ENCODE data around the gene ZIC2. TPM values are rescaled to one million over a fixed set of nuclear protein-coding genes. Genes with fewer than 3 reads are reported as not detected.

The ZIC2 gene
- total and polyA plus RNA-seq, 2 experiments from 2014 or later: not detected

GRCh38 chr13:99969453-99969918, 12.1 kb upstream of the ZIC2 start:
- H3K4me1 ChIP-seq (ENCODE audit: insufficient read depth): peaks cover 4% of the 10 kb centered on the region; the same call in 1 of the 2 replicates
- H3K9me3 ChIP-seq (ENCODE audit: low read depth): no peaks in the 10 kb centered on the region
- DNase-seq: no peak
- H2AFZ ChIP-seq: no peak overlapping the region
- H3K4me3 ChIP-seq: no peak overlapping the region
- no peak overlapping the region for H3K27ac ChIP-seq
- H3K79me2 ChIP-seq (ENCODE audit: insufficient read depth): no peaks in the 10 kb centered on the region
- H3K9me2 ChIP-seq (ENCODE audit: insufficient read depth): no peaks in the 10 kb centered on the region
- H4K20me1 ChIP-seq (ENCODE audit: insufficient read depth): no peaks in the 10 kb centered on the region
- in situ Hi-C loops (cut with MboI): no loop called here
- no peaks in the 10 kb centered on the region for H3F3A ChIP-seq (ENCODE audit: insufficient read depth)
- H3K36me3 ChIP-seq (ENCODE audit: low read depth): no peaks in the 10 kb centered on the region
- TF ChIP-seq EZH2phosphoT487 (IDR thresholded peaks at IDR 0.05; ENCODE audit: insufficient read depth, low read depth) (no peak), EZH2 (IDR thresholded peaks at IDR 0.05; ENCODE audit: insufficient read depth, poor library complexity, severe bottlenecking) (no peak)
- 11 to 12% methylated on average over 31 to 48 of the region's 52 CpGs for WGBS, 2 experiments (ENCODE audit: low coverage in 1 of 2, low lambda C conversion rate in 2 of 2, missing lambda C conversion rate in 2 of 2)
- no peak overlapping the region for H3K4me2 ChIP-seq (ENCODE audit: unreplicated experiment)
- peaks cover 81% of the 10 kb centered on the region for H3K27me3 ChIP-seq (replicated peaks; ENCODE audit: insufficient read depth)
- no peak overlapping the region for H3K9ac ChIP-seq

GRCh38 chr13:99969919-99970650, 11.5 kb upstream of the ZIC2 start:
- no peak overlapping the region for H3K27ac ChIP-seq
- no peaks in the 10 kb centered on the region for H3K79me2 ChIP-seq (ENCODE audit: insufficient read depth)
- TF ChIP-seq EZH2 (IDR thresholded peaks at IDR 0.05; ENCODE audit: insufficient read depth, poor library complexity, severe bottlenecking) (peak; percentile 98), EZH2phosphoT487 (IDR thresholded peaks at IDR 0.05; ENCODE audit: insufficient read depth, low read depth) (0 out of 2 replicates have a peak, but pooled peaks have one; percentile 32)
- peaks cover 84% of the 10 kb centered on the region for H3K27me3 ChIP-seq (replicated peaks; ENCODE audit: insufficient read depth)
- in situ Hi-C loops (cut with MboI): no loop called here
- WGBS, 2 experiments (ENCODE audit: low coverage in 1 of 2, low lambda C conversion rate in 2 of 2, missing lambda C conversion rate in 2 of 2): 5 to 9% methylated on average over 51 to 60 of the region's 79 CpGs
- no peaks in the 10 kb centered on the region for H3K9me2 ChIP-seq (ENCODE audit: insufficient read depth)
- no peak overlapping the region for H3K4me2 ChIP-seq (ENCODE audit: unreplicated experiment)
- H2AFZ ChIP-seq: no peak overlapping the region; the same call in 1 of the 2 replicates
- no peak overlapping the region for H3K9ac ChIP-seq
- no peaks in the 10 kb centered on the region for H3K36me3 ChIP-seq (ENCODE audit: low read depth)
- H4K20me1 ChIP-seq (ENCODE audit: insufficient read depth): no peaks in the 10 kb centered on the region
- no peak overlapping the region for H3K4me3 ChIP-seq
- H3K9me3 ChIP-seq (ENCODE audit: low read depth): no peaks in the 10 kb centered on the region
- no peaks in the 10 kb centered on the region for H3F3A ChIP-seq (ENCODE audit: insufficient read depth)
- DNase-seq: peak; percentile 71
- H3K4me1 ChIP-seq (ENCODE audit: insufficient read depth): peaks cover 4% of the 10 kb centered on the region; the same call in 1 of the 2 replicates

GRCh38 chr13:99970651-99971575, 10.7 kb upstream of the ZIC2 start:
- H3K27me3 ChIP-seq (replicated peaks; ENCODE audit: insufficient read depth): peaks cover 87% of the 10 kb centered on the region
- in situ Hi-C loops (cut with MboI): no loop called here
- no peak overlapping the region for H2AFZ ChIP-seq
- H4K20me1 ChIP-seq (ENCODE audit: insufficient read depth): no peaks in the 10 kb centered on the region
- H3K4me1 ChIP-seq (ENCODE audit: insufficient read depth): peaks cover 4% of the 10 kb centered on the region; the same call in 1 of the 2 replicates
- no peak overlapping the region for H3K9ac ChIP-seq
- no peak for TF ChIP-seq EZH2phosphoT487 (IDR thresholded peaks at IDR 0.05; ENCODE audit: insufficient read depth, low read depth)
- no peak for TF ChIP-seq EZH2 (IDR thresholded peaks at IDR 0.05; ENCODE audit: insufficient read depth, poor library complexity, severe bottlenecking)
- 1 to 2% methylated on average over 56 to 74 of the region's 118 CpGs for WGBS, 2 experiments (ENCODE audit: low coverage in 1 of 2, low lambda C conversion rate in 2 of 2, missing lambda C conversion rate in 2 of 2)
- H3K4me3 ChIP-seq: no peak overlapping the region
- no peak overlapping the region for H3K4me2 ChIP-seq (ENCODE audit: unreplicated experiment)
- H3K79me2 ChIP-seq (ENCODE audit: insufficient read depth): no peaks in the 10 kb centered on the region
- no peaks in the 10 kb centered on the region for H3K9me2 ChIP-seq (ENCODE audit: insufficient read depth)
- DNase-seq: peak; percentile 28
- no peaks in the 10 kb centered on the region for H3K9me3 ChIP-seq (ENCODE audit: low read depth)
- no peak overlapping the region for H3K27ac ChIP-seq
- H3K36me3 ChIP-seq (ENCODE audit: low read depth): no peaks in the 10 kb centered on the region
- H3F3A ChIP-seq (ENCODE audit: insufficient read depth): no peaks in the 10 kb centered on the region

GRCh38 chr13:99971576-99972189, 9.9 kb upstream of the ZIC2 start, which contains the start of gene ZIC5:
TSS of gene ZIC5 (minus strand) at chr13:99971767. CDS start at chr13:99971603, 164 bp downstream.
- Histone ChIP-seq H3K9me2 (ENCODE audit: insufficient read depth) (no peaks in the 10 kb centered on the region), H3K27ac (no peak within 1 kb of the TSS), H3K4me1 (ENCODE audit: insufficient read depth) (peaks cover 4% of the 10 kb centered on the region; the same call in 1 of the 2 replicates), H3K79me2 (ENCODE audit: insufficient read depth) (no peaks in the 10 kb centered on the region), H3K36me3 (ENCODE audit: low read depth) (no peaks in the 10 kb centered on the region), H2AFZ (no peak within 1 kb of the TSS), H4K20me1 (ENCODE audit: insufficient read depth) (no peaks in the 10 kb centered on the region), H3K9ac (no peak within 1 kb of the TSS), H3K27me3 (replicated peaks; ENCODE audit: insufficient read depth) (peaks cover 87% of the 10 kb centered on the region), H3F3A (ENCODE audit: insufficient read depth) (no peaks in the 10 kb centered on the region), H3K9me3 (ENCODE audit: low read depth) (no peaks in the 10 kb centered on the region), H3K4me2 (ENCODE audit: unreplicated experiment) (no peak within 1 kb of the TSS), H3K4me3 (no peak within 1 kb of the TSS)
- DNase-seq: no peak
- TF ChIP-seq EZH2 (IDR thresholded peaks at IDR 0.05; ENCODE audit: insufficient read depth, poor library complexity, severe bottlenecking) (peak; percentile 99), EZH2phosphoT487 (IDR thresholded peaks at IDR 0.05; ENCODE audit: insufficient read depth, low read depth) (peak; percentile 43; the same call in 1 of the 2 replicates)
- 16 to 17% methylated on average over 33 to 40 of the region's 41 CpGs for WGBS, 2 experiments (ENCODE audit: low coverage in 1 of 2, low lambda C conversion rate in 2 of 2, missing lambda C conversion rate in 2 of 2)
- in situ Hi-C loops (cut with MboI): no loop called here
